ENCODE results near the gene TNFAIP6. TPM values are rescaled to one million over a fixed set of nuclear protein-coding genes. Genes with fewer than 3 reads are reported as not detected.

The TNFAIP6 gene
- total RNA-seq, 2 experiments from 2014 or later: not detected

GRCh38 chr2:151367571-151367970 is 10.2 kb downstream of the TNFAIP6 start:
- Mint-ChIP-seq H3K27me3 (ENCODE audit: low read depth) (peaks cover 8% of the 10 kb centered on the region), H3K36me3 (ENCODE audit: low read depth) (no peaks in the 10 kb centered on the region), H3K9me3 (ENCODE audit: insufficient read depth) (no peaks in the 10 kb centered on the region), H3K27ac (no peak overlapping the region), H3K4me1 (ENCODE audit: low read depth) (no peaks in the 10 kb centered on the region), H3K4me3 (no peak overlapping the region)
- ATAC-seq (no peak), DNase-seq (no peak)
- POLR2A ChIA-PET: no interaction called here
- CTCF ChIA-PET: no interaction called here

GRCh38 chr2:151374436-151374835 is 17.0 kb downstream of the TNFAIP6 start:
- Mint-ChIP-seq H3K4me1 (ENCODE audit: low read depth) (peaks cover 6% of the 10 kb centered on the region), H3K9me3 (ENCODE audit: insufficient read depth) (no peaks in the 10 kb centered on the region), H3K4me3 (no peak overlapping the region), H3K27ac (no peak overlapping the region), H3K36me3 (ENCODE audit: low read depth) (no peaks in the 10 kb centered on the region), H3K27me3 (ENCODE audit: low read depth) (peaks cover 2% of the 10 kb centered on the region)
- no peak for ATAC-seq
- no peak for DNase-seq
- ChIA-PET POLR2A (no interaction called here), CTCF (no interaction called here)

GRCh38 chr2:151379169-151379568 is 21.8 kb downstream of the TNFAIP6 start:
- Mint-ChIP-seq H3K27ac (no peak overlapping the region), H3K4me3 (no peak overlapping the region), H3K27me3 (ENCODE audit: low read depth) (no peaks in the 10 kb centered on the region), H3K4me1 (ENCODE audit: low read depth) (peaks cover 10% of the 10 kb centered on the region), H3K36me3 (ENCODE audit: low read depth) (no peaks in the 10 kb centered on the region), H3K9me3 (ENCODE audit: insufficient read depth) (no peaks in the 10 kb centered on the region)
- ATAC-seq: no peak
- ChIA-PET CTCF (no interaction called here), POLR2A (no interaction called here)
- no peak for DNase-seq

- Mint-ChIP-seq H3K4me1 (ENCODE audit: low read depth) (peaks cover 10% of the 10 kb centered on the region), H3K27ac (no peak overlapping the region), H3K36me3 (ENCODE audit: low read depth) (no peaks in the 10 kb centered on the region), H3K9me3 (ENCODE audit: insufficient read depth) (no peaks in the 10 kb centered on the region), H3K4me3 (no peak overlapping the region), H3K27me3 (ENCODE audit: low read depth) (no peaks in the 10 kb centered on the region)
- DNase-seq: no peak
- CTCF ChIA-PET: no interaction called here
- POLR2A ChIA-PET: no interaction called here
- no peak for ATAC-seq
Measured at GRCh38 chr2:151380580-151381235, 23.3 kb downstream of the TNFAIP6 start.

- CTCF ChIA-PET: no interaction called here
- H3K27ac Mint-ChIP-seq: no peak overlapping the region
- no peaks in the 10 kb centered on the region for H3K36me3 Mint-ChIP-seq (ENCODE audit: low read depth)
Measured at GRCh38 chr2:151381266-151381665, 23.9 kb downstream of the TNFAIP6 start.

GRCh38 chr2:151388011-151388410 is 30.6 kb downstream of the TNFAIP6 start:
- POLR2A ChIA-PET: no interaction called here
- ATAC-seq (no peak), DNase-seq (no peak)
- no peaks in the 10 kb centered on the region for H3K9me3 Mint-ChIP-seq (ENCODE audit: insufficient read depth)
- no peaks in the 10 kb centered on the region for H3K4me1 Mint-ChIP-seq (ENCODE audit: low read depth)
- CTCF ChIA-PET: no interaction called here
- no peak overlapping the region for H3K4me3 Mint-ChIP-seq
- H3K27me3 Mint-ChIP-seq (ENCODE audit: low read depth): no peaks in the 10 kb centered on the region
- no peaks in the 10 kb centered on the region for H3K36me3 Mint-ChIP-seq (ENCODE audit: low read depth)
- H3K27ac Mint-ChIP-seq: no peak overlapping the region

More at GRCh38 chr2:151381266-151381665, 23.9 kb downstream of the TNFAIP6 start:
- POLR2A ChIA-PET: no interaction called here
- ATAC-seq (no peak), DNase-seq (no peak)
- Mint-ChIP-seq H3K4me1 (ENCODE audit: low read depth) (peaks cover 10% of the 10 kb centered on the region), H3K9me3 (ENCODE audit: insufficient read depth) (no peaks in the 10 kb centered on the region), H3K27me3 (ENCODE audit: low read depth) (no peaks in the 10 kb centered on the region), H3K4me3 (no peak overlapping the region)

GRCh38 chr2:151391436-151391835 is 34.0 kb downstream of the TNFAIP6 start:
- DNase-seq (no peak), ATAC-seq (no peak)
- no peaks in the 10 kb centered on the region for H3K4me1 Mint-ChIP-seq (ENCODE audit: low read depth)
- peaks cover 2% of the 10 kb centered on the region for H3K27me3 Mint-ChIP-seq (ENCODE audit: low read depth)
- H3K27ac Mint-ChIP-seq: no peak overlapping the region
- ChIA-PET POLR2A (no interaction called here), CTCF (no interaction called here)
- no peak overlapping the region for H3K4me3 Mint-ChIP-seq
- no peaks in the 10 kb centered on the region for H3K36me3 Mint-ChIP-seq (ENCODE audit: low read depth)
- no peaks in the 10 kb centered on the region for H3K9me3 Mint-ChIP-seq (ENCODE audit: insufficient read depth)

- H3K4me3 Mint-ChIP-seq: no peak overlapping the region
- H3K9me3 Mint-ChIP-seq (ENCODE audit: insufficient read depth): no peaks in the 10 kb centered on the region
- ATAC-seq: no peak
- ChIA-PET CTCF (no interaction called here), POLR2A (no interaction called here)
- no peaks in the 10 kb centered on the region for H3K4me1 Mint-ChIP-seq (ENCODE audit: low read depth)
- peaks cover 8% of the 10 kb centered on the region for H3K27me3 Mint-ChIP-seq (ENCODE audit: low read depth)
- DNase-seq: no peak
- no peaks in the 10 kb centered on the region for H3K36me3 Mint-ChIP-seq (ENCODE audit: low read depth)
- H3K27ac Mint-ChIP-seq: no peak overlapping the region
Measured at GRCh38 chr2:151394509-151394908, 37.1 kb downstream of the TNFAIP6 start.

GRCh38 chr2:151395509-151396374 is 38.4 kb downstream of the TNFAIP6 start:
- Mint-ChIP-seq H3K27ac (no peak overlapping the region), H3K36me3 (ENCODE audit: low read depth) (no peaks in the 10 kb centered on the region), H3K4me1 (ENCODE audit: low read depth) (no peaks in the 10 kb centered on the region), H3K4me3 (no peak overlapping the region), H3K9me3 (ENCODE audit: insufficient read depth) (no peaks in the 10 kb centered on the region), H3K27me3 (ENCODE audit: low read depth) (peaks cover 8% of the 10 kb centered on the region)
- DNase-seq (no peak), ATAC-seq (no peak)
- POLR2A ChIA-PET: no interaction called here
- CTCF ChIA-PET: no interaction called here

GRCh38 chr2:151399981-151400380 is 42.6 kb downstream of the TNFAIP6 start:
- Mint-ChIP-seq H3K27me3 (ENCODE audit: low read depth) (peaks cover 8% of the 10 kb centered on the region), H3K27ac (no peak overlapping the region), H3K36me3 (ENCODE audit: low read depth) (no peaks in the 10 kb centered on the region), H3K4me1 (ENCODE audit: low read depth) (no peaks in the 10 kb centered on the region), H3K4me3 (no peak overlapping the region), H3K9me3 (ENCODE audit: insufficient read depth) (no peaks in the 10 kb centered on the region)
- POLR2A ChIA-PET: no interaction called here
- ATAC-seq (no peak), DNase-seq (no peak)
- CTCF ChIA-PET: no interaction called here

GRCh38 chr2:151401149-151401548 is 43.8 kb downstream of the TNFAIP6 start:
- no peak overlapping the region for H3K4me3 Mint-ChIP-seq
- DNase-seq (no peak), ATAC-seq (no peak)
- no peaks in the 10 kb centered on the region for H3K4me1 Mint-ChIP-seq (ENCODE audit: low read depth)
- no peaks in the 10 kb centered on the region for H3K9me3 Mint-ChIP-seq (ENCODE audit: insufficient read depth)
- peaks cover 7% of the 10 kb centered on the region for H3K27me3 Mint-ChIP-seq (ENCODE audit: low read depth)
- H3K36me3 Mint-ChIP-seq (ENCODE audit: low read depth): no peaks in the 10 kb centered on the region
- no peak overlapping the region for H3K27ac Mint-ChIP-seq
- ChIA-PET CTCF (no interaction called here), POLR2A (no interaction called here)

- Mint-ChIP-seq H3K27ac (no peak overlapping the region), H3K9me3 (ENCODE audit: insufficient read depth) (no peaks in the 10 kb centered on the region), H3K4me1 (ENCODE audit: low read depth) (no peaks in the 10 kb centered on the region), H3K4me3 (no peak overlapping the region), H3K36me3 (ENCODE audit: low read depth) (no peaks in the 10 kb centered on the region), H3K27me3 (ENCODE audit: low read depth) (peaks cover 6% of the 10 kb centered on the region)
- POLR2A ChIA-PET: no interaction called here
- DNase-seq: no peak
- no peak for ATAC-seq
- CTCF ChIA-PET: interaction anchor here (1.5 kb wide), 1 partner anchor 33 kb away, joined by 3 read pairs; no protein-coding TSS in a partner anchor
Measured at GRCh38 chr2:151403914-151404313, 46.5 kb downstream of the TNFAIP6 start.
